Measurements from ENCODE around the gene EFS. TPM values are rescaled to one million over a fixed set of nuclear protein-coding genes. Genes with fewer than 3 reads are reported as not detected.

The EFS gene
- total RNA-seq, 1 experiment from 2014 or later, result not detected

GRCh38 chr14:23348297-23348655 is 16.7 kb downstream of the EFS start:
- no peaks in the 10 kb centered on the region for H3K9me3 ChIP-seq (ENCODE audit: control insufficient read depth, insufficient read depth, low read depth, low read length)
- peaks cover 4% of the 10 kb centered on the region for H3K27me3 ChIP-seq (ENCODE audit: control insufficient read depth, insufficient read depth, low read length)
- no peaks in the 10 kb centered on the region for H3K36me3 ChIP-seq (ENCODE audit: control insufficient read depth, insufficient read depth, low read length)
- CTCF ChIA-PET, result no interaction called here
- in situ Hi-C loops (cut with HindIII; ENCODE audit: low pct_unique_long_range_greater_than_20kb, low sequenced_read_pairs), result no loop called here
- H3K4me3 ChIP-seq (ENCODE audit: low read depth in 2 of 2, low read length in 2 of 2), result no peak overlapping the region
- intact Hi-C loops (cut with micrococcal nuclease; ENCODE audit: unreplicated experiment), result no loop called here
- POLR2A ChIA-PET, result no interaction called here
- ATAC-seq, result no peak
- no peak for DNase-seq (ENCODE audit: low read depth, low spot score)
- no TSS peak for BruUV-seq (replicated peaks)
- H3K4me1 ChIP-seq (ENCODE audit: control insufficient read depth, insufficient read depth, low read length), result no peaks in the 10 kb centered on the region
- TF ChIP-seq POLR2AphosphoS5 (IDR thresholded peaks at IDR 0.05; ENCODE audit: low read depth, low read length) (no peak), TCF7L2 (IDR thresholded peaks at IDR 0.05; ENCODE audit: low read depth, low read length) (no peak), SIN3A (IDR thresholded peaks at IDR 0.05; ENCODE audit: borderline replicate concordance, insufficient read depth, low read depth, low read length) (no peak)
- H3K27ac ChIP-seq (ENCODE audit: low read length), result no peak overlapping the region

GRCh38 chr14:23347406-23348296 is 17.3 kb downstream of the EFS start:
- intact Hi-C loops (cut with micrococcal nuclease; ENCODE audit: unreplicated experiment), result no loop called here
- no TSS peak for BruUV-seq (replicated peaks)
- ChIA-PET CTCF (no interaction called here), POLR2A (no interaction called here)
- Histone ChIP-seq H3K4me3 (ENCODE audit: low read depth in 2 of 2, low read length in 2 of 2) (no peak overlapping the region), H3K36me3 (ENCODE audit: control insufficient read depth, insufficient read depth, low read length) (no peaks in the 10 kb centered on the region), H3K27ac (ENCODE audit: low read length) (no peak overlapping the region), H3K9me3 (ENCODE audit: control insufficient read depth, insufficient read depth, low read depth, low read length) (no peaks in the 10 kb centered on the region), H3K27me3 (ENCODE audit: control insufficient read depth, insufficient read depth, low read length) (no peaks in the 10 kb centered on the region; the same call in 1 of the 2 replicates), H3K4me1 (ENCODE audit: control insufficient read depth, insufficient read depth, low read length) (no peaks in the 10 kb centered on the region)
- TF ChIP-seq CTCF (IDR thresholded peaks at IDR 0.05) (no peak), REST (IDR thresholded peaks at IDR 0.05; ENCODE audit: insufficient read depth in 1 of 2, low read depth in 2 of 2, low read length in 1 of 2) (no peak), TCF7L2 (IDR thresholded peaks at IDR 0.05; ENCODE audit: low read depth, low read length) (no peak), POLR2AphosphoS5 (IDR thresholded peaks at IDR 0.05; ENCODE audit: low read depth, low read length) (no peak), SIN3A (IDR thresholded peaks at IDR 0.05; ENCODE audit: borderline replicate concordance, insufficient read depth, low read depth, low read length) (no peak)
- ATAC-seq, result no peak
- no peak for DNase-seq (ENCODE audit: low read depth, low spot score)
- in situ Hi-C loops (cut with HindIII; ENCODE audit: low pct_unique_long_range_greater_than_20kb, low sequenced_read_pairs), result no loop called here

Measured in Panc1 (cell line).